ENCODE measurements around the gene SDR39U1.

Gene SDR39U1

GRCh38 chr14:24397639-24398292 is 44.8 kb downstream of the SDR39U1 start:
- Mint-ChIP-seq H3K27me3 (peaks cover 32% of the 10 kb centered on the region), H3K4me1 (peaks cover 18% of the 10 kb centered on the region), H3K27ac (no peak overlapping the region), H3K9me3 (no peaks in the 10 kb centered on the region), H3K4me3 (no peak overlapping the region)
- ATAC-seq (no peak), DNase-seq (no peak)

GRCh38 chr14:24395609-24396582 is 46.7 kb downstream of the SDR39U1 start:
- Mint-ChIP-seq H3K9me3 (no peaks in the 10 kb centered on the region), H3K27me3 (peaks cover 41% of the 10 kb centered on the region), H3K4me1 (peaks cover 13% of the 10 kb centered on the region), H3K4me3 (no peak overlapping the region), H3K27ac (no peak overlapping the region)
- ATAC-seq (no peak), DNase-seq (no peak)

GRCh38 chr14:24394275-24394674 is 48.3 kb downstream of the SDR39U1 start:
- DNase-seq = no peak
- no peak for ATAC-seq
- peaks cover 8% of the 10 kb centered on the region for H3K4me1 Mint-ChIP-seq
- H3K27ac Mint-ChIP-seq = no peak overlapping the region
- H3K27me3 Mint-ChIP-seq = peaks cover 32% of the 10 kb centered on the region
- H3K9me3 Mint-ChIP-seq = no peaks in the 10 kb centered on the region
- no peak overlapping the region for H3K4me3 Mint-ChIP-seq

GRCh38 chr14:24392325-24393091 is 50.1 kb downstream of the SDR39U1 start:
- DNase-seq (no peak), ATAC-seq (no peak)
- H3K4me1 Mint-ChIP-seq = peaks cover 6% of the 10 kb centered on the region
- no peaks in the 10 kb centered on the region for H3K9me3 Mint-ChIP-seq
- H3K4me3 Mint-ChIP-seq = no peak overlapping the region
- no peak overlapping the region for H3K27ac Mint-ChIP-seq
- H3K27me3 Mint-ChIP-seq = peaks cover 33% of the 10 kb centered on the region

GRCh38 chr14:24390701-24391468 is 51.7 kb downstream of the SDR39U1 start:
- H3K4me3 Mint-ChIP-seq = no peak overlapping the region
- peaks cover 4% of the 10 kb centered on the region for H3K4me1 Mint-ChIP-seq
- H3K9me3 Mint-ChIP-seq = no peaks in the 10 kb centered on the region
- peak overlapping the region in 1 of 2 donors; percentile 43 for H3K27ac Mint-ChIP-seq
- DNase-seq = no peak
- H3K27me3 Mint-ChIP-seq = peaks cover 22% of the 10 kb centered on the region
- no peak for ATAC-seq

All from stimulated activated naive CD8-positive, alpha-beta T cell treated with anti-CD3 and anti-CD28 coated beads, Interleukin-15, amount 100 ng/mL, for 72 hours (primary cell).